Endodermal cell (in vitro differentiated cells): ENCODE data around the gene NUDT5. TPM values are rescaled to one million over a fixed set of nuclear protein-coding genes. Genes with fewer than 3 reads are reported as not detected.

Experiments used
- DNase-seq: peaks from one replicate; pipeline ENCODE4 v3.0.0-alpha.2; 2017
- H3K27ac ChIP-seq: 2 replicates; pipeline ENCODE4 v1.5.1; 2013; ENCODE audit warnings: mild to moderate bottlenecking, low read depth, low read length, moderate library complexity
- H3K27me3 ChIP-seq: 2 replicates; pipeline ENCODE4 v1.6.1; 2013; ENCODE audit warnings: mild to moderate bottlenecking, low read length, moderate library complexity; ENCODE audit not compliant: insufficient read depth, control insufficient read depth, poor library complexity, severe bottlenecking
- H3K36me3 ChIP-seq: 2 replicates; pipeline ENCODE4 v1.7.0; 2013; ENCODE audit warnings: mild to moderate bottlenecking, low read length, moderate library complexity; ENCODE audit not compliant: control insufficient read depth, insufficient read depth
- H3K4me1 ChIP-seq: one replicate; pipeline ENCODE4 v1.7.0; 2013; ENCODE audit warnings: low read length; ENCODE audit not compliant: control insufficient read depth, insufficient read depth
- H3K4me3 ChIP-seq: 2 replicates; pipeline ENCODE4 v1.5.1; 2013; ENCODE audit warnings: mild to moderate bottlenecking, low read length, moderate library complexity
- H3K9ac ChIP-seq: 2 replicates; pipeline ENCODE4 v1.6.1; 2013; ENCODE audit warnings: mild to moderate bottlenecking, low read length, moderate library complexity; ENCODE audit not compliant: poor library complexity, severe bottlenecking; ENCODE audit errors: extremely low read depth
- H3K9me3 ChIP-seq: 2 replicates; pipeline ENCODE4 v1.6.1; 2013; ENCODE audit warnings: mild to moderate bottlenecking, low read length, moderate library complexity; ENCODE audit not compliant: control insufficient read depth
- H3K27ac Mint-ChIP-seq: 2 replicates; pipeline ENCODE4 v1.8.0; 2020; ENCODE audit warnings: mixed read lengths
- H3K27me3 Mint-ChIP-seq: 2 replicates; pipeline ENCODE4 v1.8.0; 2021; ENCODE audit warnings: mild to moderate bottlenecking, mixed read lengths; ENCODE audit not compliant: insufficient read depth
- H3K36me3 Mint-ChIP-seq: 2 replicates; pipeline ENCODE4 v1.8.0; 2020; ENCODE audit warnings: low read depth, mixed read lengths
- H3K4me1 Mint-ChIP-seq: 2 replicates; pipeline ENCODE4 v1.8.0; 2020; ENCODE audit warnings: mixed read lengths
- H3K4me3 Mint-ChIP-seq: 2 replicates; pipeline ENCODE4 v1.8.0; 2020; ENCODE audit warnings: mild to moderate bottlenecking, moderate library complexity, mixed read lengths
- H3K9me3 Mint-ChIP-seq: 2 replicates; pipeline ENCODE4 v1.8.0; 2020; ENCODE audit warnings: mild to moderate bottlenecking, mixed read lengths
- WGBS, 2 experiments: methylation state at CpG; one replicate each; pipeline versions ENCODE4 v1.1.5 to v1.1.7; 2013; ENCODE audit warnings: missing lambda C conversion rate in 2 of 2, mixed read lengths in 1 of 2; ENCODE audit not compliant: insufficient coverage in 1 of 2, insufficient read length in 1 of 2; 5-methylcytosine and 5-hydroxymethylcytosine counted together
- total RNA-seq, 2 donors: library from RNA; stranded (reverse); fragmentation: NEBNext Ultra II Directional in 1 of 2; extraction: Animal tissue kit (Norgen Biotek cat#: 25700) in 1 of 2; gene quantifications; 2 replicates in 1 of 2; 3 replicates in 1 of 2; pipeline ENCODE4 v1.2.1, GENCODE V29; 2021
- TF ChIP-seq, protein P1 (sequence below): fragments of 200-600 bp; sonication (generic); conservative IDR thresholded peaks from 2 replicates; pipeline ENCODE4 v1.5.0; 2021; ENCODE audit warnings: antibody characterized with exemption, mild to moderate bottlenecking

The NUDT5 gene
- total RNA-seq, 2 donors from 2014 or later = 88.7 to 93.9 TPM

DNA sequence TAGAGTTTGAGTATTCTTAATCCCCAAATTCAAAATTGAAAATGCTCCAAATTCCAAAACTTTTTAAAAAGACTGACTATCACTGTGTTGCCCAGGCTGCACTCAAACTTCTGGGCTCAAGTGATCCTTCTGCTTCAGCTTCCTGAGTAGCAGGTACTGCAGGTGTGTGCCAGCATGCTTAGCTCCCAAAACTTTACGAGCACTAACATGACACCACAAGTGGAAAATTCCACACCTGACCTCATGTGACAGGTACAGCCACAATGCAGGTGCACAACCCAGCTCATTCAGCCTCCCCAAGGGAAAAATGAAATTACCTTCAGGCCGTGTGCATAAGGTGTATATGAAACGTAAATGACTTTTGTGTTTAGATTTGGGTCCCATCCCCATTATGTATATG is 16.8 kb upstream of the NUDT5 start:
- TF ChIP-seq, protein P1, sequence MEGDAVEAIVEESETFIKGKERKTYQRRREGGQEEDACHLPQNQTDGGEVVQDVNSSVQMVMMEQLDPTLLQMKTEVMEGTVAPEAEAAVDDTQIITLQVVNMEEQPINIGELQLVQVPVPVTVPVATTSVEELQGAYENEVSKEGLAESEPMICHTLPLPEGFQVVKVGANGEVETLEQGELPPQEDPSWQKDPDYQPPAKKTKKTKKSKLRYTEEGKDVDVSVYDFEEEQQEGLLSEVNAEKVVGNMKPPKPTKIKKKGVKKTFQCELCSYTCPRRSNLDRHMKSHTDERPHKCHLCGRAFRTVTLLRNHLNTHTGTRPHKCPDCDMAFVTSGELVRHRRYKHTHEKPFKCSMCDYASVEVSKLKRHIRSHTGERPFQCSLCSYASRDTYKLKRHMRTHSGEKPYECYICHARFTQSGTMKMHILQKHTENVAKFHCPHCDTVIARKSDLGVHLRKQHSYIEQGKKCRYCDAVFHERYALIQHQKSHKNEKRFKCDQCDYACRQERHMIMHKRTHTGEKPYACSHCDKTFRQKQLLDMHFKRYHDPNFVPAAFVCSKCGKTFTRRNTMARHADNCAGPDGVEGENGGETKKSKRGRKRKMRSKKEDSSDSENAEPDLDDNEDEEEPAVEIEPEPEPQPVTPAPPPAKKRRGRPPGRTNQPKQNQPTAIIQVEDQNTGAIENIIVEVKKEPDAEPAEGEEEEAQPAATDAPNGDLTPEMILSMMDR = no peak
- peaks cover 74% of the 10 kb centered on the region for H3K36me3 Mint-ChIP-seq
- no peak overlapping the region for H3K27ac Mint-ChIP-seq
- Histone ChIP-seq H3K27me3 (no peaks in the 10 kb centered on the region), H3K27ac (no peak overlapping the region), H3K4me1 (no peaks in the 10 kb centered on the region), H3K4me3 (no peak overlapping the region), H3K9ac (no peak overlapping the region), H3K36me3 (peaks cover 84% of the 10 kb centered on the region), H3K9me3 (peaks cover 5% of the 10 kb centered on the region)
- no peak for DNase-seq
- no peak overlapping the region for H3K4me3 Mint-ChIP-seq
- H3K4me1 Mint-ChIP-seq = no peaks in the 10 kb centered on the region
- WGBS, 2 experiments = 80 to 88% methylated on average over 1 to 2 of the region's 3 CpGs
- H3K27me3 Mint-ChIP-seq = no peaks in the 10 kb centered on the region
- H3K9me3 Mint-ChIP-seq = peaks cover 14% of the 10 kb centered on the region

DNA sequence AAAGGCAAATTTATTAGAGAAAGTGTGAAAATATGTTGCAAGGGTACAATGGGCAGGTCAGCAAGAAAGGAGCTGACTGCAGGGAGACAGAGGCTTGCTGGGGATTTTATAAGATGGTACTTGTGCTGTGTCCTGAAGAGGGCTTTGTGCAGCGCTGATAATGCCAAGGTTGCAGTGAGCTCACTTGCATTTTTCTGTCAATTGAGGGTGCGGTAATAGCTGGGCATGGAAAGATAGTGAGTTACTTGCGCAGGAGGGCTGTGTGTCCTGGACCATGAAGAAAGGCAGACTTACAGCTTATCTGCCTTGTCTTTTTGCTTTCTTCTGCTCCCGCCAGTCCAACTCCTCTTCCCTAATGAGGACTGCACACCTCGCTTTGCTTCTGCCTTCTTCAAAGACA is 12.8 kb upstream of the NUDT5 start:
- no peak overlapping the region for H3K27ac ChIP-seq
- no peak overlapping the region for H3K4me3 Mint-ChIP-seq
- peaks cover 85% of the 10 kb centered on the region for H3K36me3 Mint-ChIP-seq
- no peak overlapping the region for H3K9ac ChIP-seq
- H3K4me1 ChIP-seq = no peaks in the 10 kb centered on the region
- no peaks in the 10 kb centered on the region for H3K27me3 ChIP-seq
- peaks cover 75% of the 10 kb centered on the region for H3K36me3 ChIP-seq
- peaks cover 14% of the 10 kb centered on the region for H3K9me3 Mint-ChIP-seq
- TF ChIP-seq, protein P1 = no peak
- no peak overlapping the region for H3K27ac Mint-ChIP-seq
- 96 to 100% methylated on average over 5 of the region's 5 CpGs for WGBS, 2 experiments
- DNase-seq = no peak
- H3K4me1 Mint-ChIP-seq = no peaks in the 10 kb centered on the region
- peaks cover 5% of the 10 kb centered on the region for H3K9me3 ChIP-seq
- no peak overlapping the region for H3K4me3 ChIP-seq
- no peaks in the 10 kb centered on the region for H3K27me3 Mint-ChIP-seq

DNA sequence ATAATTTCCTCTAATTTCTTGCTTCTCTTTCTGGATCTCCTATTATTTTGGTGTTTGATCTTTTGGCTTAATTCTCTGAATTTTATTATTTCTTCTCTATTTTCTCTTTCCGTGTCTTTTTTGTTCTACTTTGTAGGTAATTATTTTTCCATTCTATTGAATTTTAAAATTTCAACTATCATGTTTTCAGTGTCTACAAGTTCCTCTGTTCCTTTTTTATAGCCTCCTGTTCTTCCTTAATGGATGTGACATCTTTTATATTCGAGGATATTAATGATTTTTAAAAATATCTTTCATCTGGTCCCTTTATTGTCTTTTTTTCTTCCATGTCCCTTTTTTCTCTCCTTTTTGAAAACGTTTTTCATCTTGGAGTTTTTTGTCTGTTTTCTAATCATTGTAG is 11.4 kb upstream of the NUDT5 start:
- peaks cover 84% of the 10 kb centered on the region for H3K36me3 Mint-ChIP-seq
- Histone ChIP-seq H3K4me1 (no peaks in the 10 kb centered on the region), H3K4me3 (no peak overlapping the region), H3K36me3 (peaks cover 70% of the 10 kb centered on the region), H3K9me3 (peaks cover 5% of the 10 kb centered on the region), H3K27me3 (no peaks in the 10 kb centered on the region), H3K27ac (no peak overlapping the region), H3K9ac (no peak overlapping the region)
- H3K27ac Mint-ChIP-seq = no peak overlapping the region
- H3K4me1 Mint-ChIP-seq = no peaks in the 10 kb centered on the region
- no peaks in the 10 kb centered on the region for H3K27me3 Mint-ChIP-seq
- DNase-seq = no peak
- WGBS, 2 experiments = 82% methylated on average over 2 of the region's 3 CpGs; no CpG with 5 or more reads in 1 of the 2 experiments
- H3K4me3 Mint-ChIP-seq = no peak overlapping the region
- peaks cover 14% of the 10 kb centered on the region for H3K9me3 Mint-ChIP-seq
- TF ChIP-seq, protein P1 = no peak
